HFF-Myc (cell line): Measurements from ENCODE around the gene KRT79.

Experiments used
- DNase-seq: peaks from one replicate; pipeline ENCODE4 v3.0.0-alpha.2; 2011; ENCODE audit warnings: low read depth; ENCODE audit errors: extremely low read depth
- H3K4me3 ChIP-seq: replicated peaks from 2 replicates; pipeline ENCODE4 v1.5.1; 2011; ENCODE audit warnings: low read depth, mild to moderate bottlenecking, control low read depth, low read length
- CTCF ChIP-seq: IDR thresholded peaks from 2 replicates; pipeline ENCODE4 v1.5.1; 2012; ENCODE audit warnings: mild to moderate bottlenecking, low read depth, low read length, control low read depth; ENCODE audit errors: missing control alignments

The KRT79 gene

GRCh38 chr12:52834727-52835001 is 553 bp upstream of the KRT79 start:
- no peak overlapping the region for H3K4me3 ChIP-seq
- no peak for TF ChIP-seq CTCF
- no peak for DNase-seq

- no peak for TF ChIP-seq CTCF
- H3K4me3 ChIP-seq, result no peak overlapping the region
- DNase-seq, result no peak
These were observed 866 bp downstream of the KRT79 start for GRCh38 chr12:52832985-52833905.

GRCh38 chr12:52832451-52832850 is 1.7 kb downstream of the KRT79 start:
- DNase-seq, result no peak
- no peak overlapping the region for H3K4me3 ChIP-seq
- no peak for TF ChIP-seq CTCF

- no peak for DNase-seq
- no peak for TF ChIP-seq CTCF
- H3K4me3 ChIP-seq, result no peak overlapping the region
These were observed 2.9 kb downstream of the KRT79 start for GRCh38 chr12:52831251-52831650.

GRCh38 chr12:52829986-52830770 is 3.9 kb downstream of the KRT79 start:
- no peak for DNase-seq
- no peak overlapping the region for H3K4me3 ChIP-seq
- TF ChIP-seq CTCF, result no peak

GRCh38 chr12:52828591-52829021 is 5.5 kb downstream of the KRT79 start:
- H3K4me3 ChIP-seq, result no peak overlapping the region
- DNase-seq, result no peak
- no peak for TF ChIP-seq CTCF
